GM18511 (cell line): ENCODE data around the gene CENPB.

Experiments used
- ATAC-seq: cut with Tn5 transposase; IDR thresholded peaks from one replicate; pipeline ENCODE4 v1.9.1; 2021; ENCODE audit warnings: mild to moderate bottlenecking, moderate library complexity; ENCODE audit not compliant: unreplicated experiment

CENPB gene

DNA sequence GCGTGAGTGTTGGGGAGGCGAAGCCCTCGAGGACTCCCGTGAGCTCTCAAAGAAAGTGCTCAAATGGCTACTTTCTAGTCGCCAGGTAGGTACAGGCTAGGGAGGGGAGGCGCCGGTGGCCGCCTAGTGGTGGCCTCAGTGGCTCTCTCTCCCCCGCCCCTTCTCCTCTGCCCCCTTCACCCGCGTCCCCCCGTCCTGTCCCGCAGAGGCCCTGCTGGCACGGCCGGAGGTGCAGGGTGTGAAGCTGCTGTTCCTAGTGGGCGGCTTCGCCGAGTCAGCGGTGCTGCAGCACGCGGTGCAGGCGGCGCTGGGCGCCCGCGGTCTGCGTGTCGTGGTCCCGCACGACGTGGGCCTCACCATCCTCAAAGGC, 35.2 kb downstream of the CENPB start:
- no peak for ATAC-seq

GRCh38 chr20:3749689-3750531, 36.6 kb downstream of the CENPB start:
- ATAC-seq = no peak

GRCh38 chr20:3749087-3749688, 37.4 kb downstream of the CENPB start:
- no peak for ATAC-seq

DNA sequence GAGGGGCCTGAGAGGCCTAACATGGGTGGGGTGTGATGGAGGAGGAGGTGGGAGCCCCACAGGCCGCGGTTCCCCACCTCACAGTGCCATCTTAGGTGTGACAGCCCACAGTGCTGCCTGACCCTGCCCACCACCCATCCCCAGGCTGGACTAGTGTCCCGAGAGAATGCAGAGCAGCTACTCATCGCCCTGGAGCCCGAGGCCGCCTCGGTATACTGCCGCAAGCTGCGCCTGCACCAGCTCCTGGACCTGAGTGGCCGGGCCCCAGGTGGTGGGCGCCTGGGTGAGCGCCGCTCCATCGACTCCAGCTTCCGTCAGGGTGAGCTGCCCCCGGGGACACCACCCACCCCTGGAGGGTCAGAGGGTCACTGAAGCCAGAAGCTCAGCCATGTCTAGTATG, 38.5 kb downstream of the CENPB start:
- no peak for ATAC-seq

DNA sequence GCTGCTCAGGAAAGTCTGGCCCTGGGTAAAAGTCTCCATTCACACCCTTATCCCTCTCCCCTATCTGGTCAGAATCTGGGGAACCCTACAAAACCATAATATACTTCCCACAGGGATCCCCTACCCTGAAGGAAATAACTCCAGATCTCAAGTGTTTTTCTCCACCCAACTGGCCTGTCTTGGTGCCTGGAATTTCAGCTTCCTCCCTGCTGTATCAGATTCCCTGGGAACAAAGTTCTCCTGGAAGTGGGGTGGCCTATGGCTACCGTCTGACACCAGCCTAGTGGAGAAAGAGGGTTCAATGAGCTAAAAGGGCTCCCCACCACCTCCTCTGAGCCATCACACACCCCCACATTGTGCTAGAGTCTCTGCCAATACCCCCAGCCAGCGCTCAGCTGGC, 39.1 kb downstream of the CENPB start:
- no peak for ATAC-seq

DNA sequence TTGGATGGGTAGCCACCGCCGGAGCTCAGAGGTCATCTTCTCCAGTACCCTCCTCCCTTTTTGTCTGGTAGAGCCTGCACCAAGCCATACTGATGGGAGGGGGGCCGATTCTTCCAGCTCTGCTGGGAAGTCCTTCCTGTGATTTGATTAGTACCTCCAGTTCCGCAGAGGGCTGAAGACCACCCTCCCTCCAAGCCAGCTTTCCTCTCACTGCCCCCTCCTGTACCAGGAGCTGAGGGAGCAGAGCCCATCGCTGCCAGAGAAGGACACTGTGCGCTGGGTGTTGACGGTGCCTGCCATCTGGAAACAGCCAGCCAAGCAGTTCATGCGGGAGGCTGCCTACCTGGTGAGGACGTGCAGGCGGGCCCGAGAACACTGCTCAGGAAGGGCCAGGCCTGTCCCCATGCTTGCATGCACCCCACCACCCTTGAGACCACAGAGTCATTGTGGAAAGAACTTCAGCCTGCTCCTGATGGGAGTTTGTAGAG, 40.8 kb downstream of the CENPB start:
- no peak for ATAC-seq

DNA sequence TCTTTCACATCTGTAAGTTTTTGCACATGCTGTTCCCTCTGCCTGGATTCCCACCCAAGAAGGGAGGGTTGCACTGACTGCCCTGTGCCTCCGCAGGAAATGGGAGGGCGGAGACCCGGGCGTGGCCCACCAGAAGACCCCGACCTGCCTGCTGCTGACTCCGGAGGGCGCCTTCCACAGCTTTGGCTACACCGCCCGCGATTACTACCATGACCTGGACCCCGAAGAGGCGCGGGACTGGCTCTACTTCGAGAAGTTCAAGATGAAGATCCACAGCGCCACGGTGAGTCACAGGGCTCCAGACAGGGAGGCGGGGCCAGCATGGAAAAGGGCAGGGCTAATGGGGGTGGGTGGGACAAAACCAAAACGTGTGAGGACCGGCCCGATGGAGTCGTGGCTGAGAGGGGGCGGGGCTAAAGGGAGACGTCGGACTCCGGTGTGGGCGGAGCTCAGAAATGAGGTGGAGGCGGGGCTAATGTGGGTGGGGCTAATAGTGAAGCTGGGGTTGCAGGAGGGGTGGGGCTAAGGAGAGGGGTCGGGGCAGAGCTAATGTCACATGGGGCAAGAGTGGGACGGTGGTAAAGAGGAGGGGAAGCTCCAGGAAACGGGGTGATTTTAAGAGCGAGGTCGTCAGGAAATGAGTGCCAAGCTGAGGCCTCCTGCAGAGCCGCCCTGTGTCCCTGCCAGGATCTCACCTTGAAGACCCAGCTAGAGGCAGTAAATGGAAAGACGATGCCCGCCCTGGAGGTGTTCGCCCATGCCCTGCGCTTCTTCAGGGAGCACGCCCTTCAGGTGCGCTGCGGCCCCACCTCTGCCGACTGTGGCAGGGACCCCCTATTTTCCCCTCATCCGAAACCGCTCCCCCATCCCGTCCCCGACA, 41.5 kb downstream of the CENPB start:
- ATAC-seq = no peak

DNA sequence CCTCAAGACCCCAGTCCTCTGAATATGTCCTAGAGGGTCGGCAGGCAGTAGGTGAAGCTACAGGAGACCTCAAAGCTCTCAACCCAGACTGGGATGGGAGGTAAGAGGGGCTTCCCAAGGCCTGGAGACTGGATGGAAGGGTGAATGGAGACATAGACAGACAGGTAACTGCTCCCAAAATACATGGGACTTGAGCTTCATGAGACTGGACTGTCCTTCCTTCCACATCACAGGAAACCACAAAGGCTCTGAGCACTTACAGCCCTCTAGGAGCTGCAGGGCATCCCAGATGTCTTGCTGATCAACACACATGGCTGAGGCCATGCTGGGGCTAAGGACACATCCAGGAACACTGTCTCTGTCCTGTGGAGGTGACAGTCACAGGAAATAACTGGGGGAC, 42.5 kb downstream of the CENPB start:
- ATAC-seq = no peak

DNA sequence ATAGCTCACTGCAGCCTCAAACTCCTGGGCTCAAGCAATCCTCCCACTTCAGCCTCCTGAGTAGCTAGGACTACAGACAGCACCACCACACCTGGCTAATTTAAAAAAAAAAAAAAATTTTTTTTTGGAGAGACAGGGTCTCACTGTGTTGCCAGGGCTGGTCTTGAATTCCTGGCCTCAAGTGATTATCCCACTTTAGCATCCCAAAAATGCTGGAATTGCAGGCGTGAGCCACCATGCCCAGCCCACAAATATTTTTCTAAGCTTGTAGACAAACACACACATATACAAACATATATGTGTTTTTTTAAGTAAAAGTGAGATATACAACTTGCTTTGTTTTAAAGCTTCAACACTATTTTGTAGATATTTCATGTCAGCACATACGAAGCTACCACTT, 43.3 kb downstream of the CENPB start:
- no peak for ATAC-seq

DNA sequence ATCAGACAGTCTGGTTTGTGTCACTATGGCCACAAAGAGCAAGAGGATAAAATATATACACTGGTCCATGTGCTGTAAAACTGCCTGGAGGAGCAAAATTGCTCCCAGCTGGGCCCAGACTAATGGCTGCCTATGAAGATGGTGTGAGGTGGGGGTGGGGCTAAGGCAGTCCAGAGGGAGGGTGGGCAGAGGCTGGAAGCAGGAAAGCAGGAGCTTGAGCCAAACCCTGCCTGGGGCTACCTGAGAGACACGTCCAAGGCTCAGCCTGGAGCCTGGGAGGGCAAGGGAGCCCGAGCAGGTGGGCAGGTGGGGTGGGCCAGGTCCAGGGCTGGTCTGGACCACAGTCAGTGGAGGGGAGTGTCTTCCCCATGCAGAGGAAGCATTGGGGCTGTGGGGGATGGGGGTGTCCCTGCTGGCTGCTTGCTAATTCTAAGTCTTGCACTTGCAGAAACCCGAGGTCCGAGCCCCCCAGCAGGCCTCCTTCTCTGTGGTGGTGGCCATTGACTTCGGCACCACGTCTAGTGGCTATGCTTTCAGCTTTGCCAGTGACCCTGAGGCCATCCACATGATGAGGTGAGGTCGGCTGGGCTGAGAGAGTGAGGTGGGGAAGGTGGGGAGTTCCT, 44.6 kb downstream of the CENPB start:
- ATAC-seq = no peak

- no peak for ATAC-seq
These were observed 45.8 kb downstream of the CENPB start for GRCh38 chr20:3740615-3741301.

- no peak for ATAC-seq
These were observed 46.6 kb downstream of the CENPB start for GRCh38 chr20:3739926-3740451.

DNA sequence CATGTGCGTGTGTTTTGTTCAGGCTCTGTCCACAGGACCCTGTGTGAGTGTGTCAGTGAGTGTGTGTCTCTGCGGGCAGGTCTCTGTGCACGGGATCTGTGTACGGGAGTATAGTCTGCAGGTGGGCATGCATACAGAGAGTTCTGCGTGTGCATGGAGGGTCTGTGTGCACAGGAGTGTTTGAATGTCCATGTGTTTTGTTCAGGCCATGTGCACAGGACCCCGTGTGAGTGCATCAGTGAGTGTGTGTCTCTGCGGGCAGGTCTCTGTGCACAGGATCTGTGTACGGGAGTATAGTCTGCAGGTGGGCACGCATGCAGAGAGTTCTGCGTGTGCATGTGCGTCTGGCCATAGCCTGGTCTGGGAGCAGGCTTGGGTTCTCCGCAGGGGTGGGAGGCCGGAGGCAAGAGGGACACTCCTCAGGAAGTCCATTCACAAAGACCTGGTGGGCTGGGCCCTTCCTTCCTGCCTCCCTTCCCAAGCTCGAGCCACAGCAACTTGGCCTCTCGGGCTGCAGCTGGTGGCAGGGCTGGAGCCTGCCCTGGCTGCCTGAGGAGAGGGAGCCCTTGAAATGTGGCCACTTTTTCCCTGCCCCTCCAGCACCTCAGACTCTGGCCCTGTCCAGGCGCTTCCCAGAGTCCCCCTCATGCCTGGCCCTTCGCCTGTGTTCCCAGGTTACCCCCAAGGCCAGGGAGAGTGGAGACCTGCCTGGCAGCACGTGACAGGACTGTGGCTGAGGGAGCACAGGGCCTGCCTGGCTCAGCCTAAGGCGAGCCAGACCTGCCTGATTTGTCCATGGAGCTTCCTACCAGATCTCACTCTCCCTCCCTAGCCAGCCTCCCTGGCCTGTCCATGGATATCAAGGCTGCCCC, 47.2 kb downstream of the CENPB start:
- ATAC-seq = no peak

DNA sequence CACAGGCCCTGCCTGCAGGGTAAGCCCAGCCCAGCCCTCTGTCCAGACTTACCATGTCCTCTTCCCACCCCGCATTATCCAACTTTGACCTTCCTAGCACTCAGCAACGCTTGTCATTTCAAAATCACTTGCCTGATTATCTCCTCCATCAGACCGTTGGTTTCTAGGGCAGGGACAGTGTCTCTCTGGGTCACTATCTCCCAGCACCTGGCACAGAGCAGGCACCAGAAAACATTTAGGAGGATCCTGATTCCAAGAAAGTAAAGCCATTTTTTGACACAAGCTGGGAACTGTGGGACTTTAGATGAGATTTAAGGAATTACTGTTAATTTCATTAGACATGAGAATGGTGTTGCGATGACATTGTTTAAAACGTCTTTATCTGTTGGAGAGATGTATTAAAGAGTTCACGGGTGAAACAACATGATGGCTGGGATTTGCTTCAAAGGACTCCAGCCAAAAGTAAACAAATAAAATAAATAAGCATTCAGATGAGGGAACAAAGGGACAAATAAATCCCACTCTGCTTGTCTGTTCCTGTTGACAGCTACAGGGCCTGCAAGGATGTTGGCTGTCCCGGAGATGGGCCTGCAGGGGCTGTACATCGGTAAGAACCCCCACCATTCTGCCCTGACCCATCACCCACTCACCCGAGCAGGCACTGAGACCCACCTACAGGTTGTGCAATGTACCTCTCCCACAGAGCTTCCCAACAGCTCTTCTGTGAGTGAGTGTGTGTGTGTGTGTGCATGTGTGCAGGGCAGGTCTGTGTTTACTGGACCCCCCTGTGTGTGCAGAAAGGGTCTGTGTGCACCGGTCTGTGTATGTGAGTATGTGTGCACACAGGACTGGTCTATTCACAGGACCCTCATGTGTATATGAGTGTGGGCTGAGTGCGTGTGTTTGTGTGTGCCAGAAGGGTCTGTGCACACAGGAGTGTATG, 48.2 kb downstream of the CENPB start:
- no peak for ATAC-seq

DNA sequence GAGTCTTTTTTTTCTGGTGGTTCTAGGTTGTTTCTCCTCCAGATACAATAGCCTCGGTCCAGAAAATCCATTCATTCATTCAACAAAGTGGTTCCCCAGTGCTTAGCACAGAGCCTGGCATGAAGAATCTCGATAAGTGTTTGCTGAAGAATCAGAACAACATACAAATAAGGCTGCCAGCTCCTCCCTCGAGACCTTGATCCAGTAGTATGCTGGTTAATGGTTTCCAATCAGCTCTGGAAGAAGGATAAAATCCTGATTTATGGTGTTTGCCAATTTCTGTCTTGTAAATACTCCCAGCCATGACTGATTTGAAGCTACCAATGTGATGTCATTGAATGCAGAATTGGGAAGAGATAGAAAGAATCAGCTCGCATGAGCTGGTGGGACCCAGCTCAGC, 50.8 kb downstream of the CENPB start:
- no peak for ATAC-seq

DNA sequence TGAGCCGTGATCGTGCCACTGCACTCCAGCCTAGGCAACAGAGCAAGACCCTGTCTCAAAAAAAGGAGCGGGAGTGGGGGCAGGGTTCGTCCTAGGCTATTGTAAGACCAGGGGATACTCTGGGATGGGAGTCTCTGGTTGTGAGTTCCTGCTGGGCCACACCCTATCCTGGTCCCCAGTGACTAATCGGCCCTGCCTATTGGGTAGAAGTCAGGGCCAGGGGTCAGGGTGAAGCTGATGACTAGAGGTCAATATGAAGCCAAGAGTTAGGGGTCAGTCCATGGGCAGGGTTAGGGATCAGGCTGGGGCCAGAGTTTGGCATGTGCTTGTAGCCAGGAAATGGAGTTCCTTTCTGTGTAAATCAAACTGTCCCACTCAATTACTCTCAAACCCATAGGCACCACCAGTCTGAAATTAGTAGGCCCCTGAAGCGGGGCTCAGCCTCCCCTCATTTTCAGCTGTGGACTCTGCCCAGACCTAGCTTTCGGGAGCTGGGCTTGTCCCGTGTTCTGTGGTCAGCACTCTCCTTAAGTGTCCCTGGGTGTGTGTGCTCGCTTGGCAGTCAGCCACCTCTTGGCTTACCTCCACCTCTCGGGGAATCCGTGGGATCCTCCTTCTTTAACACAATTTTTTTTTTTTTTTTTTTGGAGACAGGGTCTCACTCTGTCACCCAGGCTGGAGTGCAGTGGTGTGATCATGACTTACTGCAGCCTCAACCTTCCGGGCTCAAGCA, 52.3 kb downstream of the CENPB start:
- no peak for ATAC-seq
